CD4-positive, CD25-positive, alpha-beta regulatory T cell (primary cell): ENCODE results near the gene ADAP1. TPM values are rescaled to one million over a fixed set of nuclear protein-coding genes. Genes with fewer than 3 reads are reported as not detected.
"Not testable (repeated sequence)": the region's sequence is repeated elsewhere in the genome, so short reads cannot be mapped to it uniquely, and the experiment has no call there.

Experiments used
- ATAC-seq, 2 donors: fragments of 150-1000 bp; cut with Tn5 transposase; one replicate each; pipeline ENCODE4 v1.10.0; 2021; ENCODE audit warnings: low read depth in 2 of 2, moderate number of reproducible peaks in 2 of 2, moderate library complexity in 1 of 2
- DNase-seq, 3 donors: peaks; one replicate each; pipeline versions ENCODE4 v3.0.0 to v3.0.0-alpha.2; 2012 to 2022; ENCODE audit warnings: mixed read lengths in 1 of 3
- H3K27ac ChIP-seq: one replicate; pipeline ENCODE4 v1.7.0; 2013; ENCODE audit warnings: mild to moderate bottlenecking, low read length; ENCODE audit not compliant: insufficient read depth, poor library complexity, severe bottlenecking
- H3K27me3 ChIP-seq: one replicate; pipeline ENCODE4 v1.7.0; 2013; ENCODE audit warnings: low read length; ENCODE audit not compliant: control insufficient read depth, insufficient read depth
- H3K36me3 ChIP-seq: one replicate; pipeline ENCODE4 v1.7.0; 2013; ENCODE audit warnings: mild to moderate bottlenecking, low read length, moderate library complexity; ENCODE audit not compliant: control insufficient read depth, insufficient read depth
- H3K4me1 ChIP-seq: 2 replicates; pipeline ENCODE4 v1.7.0; 2013; ENCODE audit warnings: mild to moderate bottlenecking, low read length; ENCODE audit not compliant: insufficient read depth, control insufficient read depth, poor library complexity, severe bottlenecking
- H3K4me3 ChIP-seq: one replicate; pipeline ENCODE4 v1.7.0; 2013; ENCODE audit warnings: low read depth, mild to moderate bottlenecking, low read length, moderate library complexity
- H3K9me3 ChIP-seq, 2 experiments: 1 replicate in 1 of 2; 2 replicates in 1 of 2; pipeline ENCODE4 v1.7.0; 2013; ENCODE audit warnings: low read length in 2 of 2, mild to moderate bottlenecking in 1 of 2, moderate library complexity in 1 of 2; ENCODE audit not compliant: control insufficient read depth in 2 of 2
- H3K27ac Mint-ChIP-seq, 3 donors: one replicate each; pipeline ENCODE4 v1.8.0; 2020 to 2022; ENCODE audit warnings: mild to moderate bottlenecking in 3 of 3, mixed read lengths in 3 of 3, moderate library complexity in 2 of 3
- H3K27me3 Mint-ChIP-seq: one replicate; pipeline ENCODE4 v1.8.0; 2022; ENCODE audit warnings: mild to moderate bottlenecking, mixed read lengths
- H3K36me3 Mint-ChIP-seq: one replicate; pipeline ENCODE4 v1.8.0; 2020; ENCODE audit warnings: mixed read lengths
- H3K4me1 Mint-ChIP-seq, 4 donors: one replicate each; pipeline ENCODE4 v1.8.0; 2020 to 2022; ENCODE audit warnings: mixed read lengths in 4 of 4, mild to moderate bottlenecking in 1 of 4
- H3K4me3 Mint-ChIP-seq, 4 donors: one replicate each; pipeline ENCODE4 v1.8.0; 2020 to 2022; ENCODE audit warnings: mild to moderate bottlenecking in 4 of 4, mixed read lengths in 4 of 4, moderate library complexity in 3 of 4
- H3K9me3 Mint-ChIP-seq, 7 donors: one replicate each; pipeline ENCODE4 v1.8.0; 2020 to 2022; ENCODE audit warnings: mixed read lengths in 7 of 7, mild to moderate bottlenecking in 3 of 7, moderate library complexity in 2 of 7
- polyA plus RNA-seq, 4 donors: library from polyadenylated mRNA; unstranded; fragments of 300-500 nt; fragmentation: Illumina TruSeq; gene quantifications; one replicate each; pipeline ENCODE4 v1.2.3, GENCODE V29; 2021
- total RNA-seq: library from RNA; stranded (reverse); gene quantifications from one replicate; pipeline ENCODE4 v1.2.3, GENCODE V29; 2022

The ADAP1 gene
- total RNA-seq = 5.5 TPM
- polyA plus RNA-seq = 1 to 10 TPM; 2.9 to 8.8 (median 6.2) TPM

GRCh38 chr7:954330-955238, at the start of gene ADAP1:
Gene ADAP1 (minus strand): TSS chr7:954680. CDS start chr7:954477, 203 bp downstream.
- Histone ChIP-seq H3K36me3 (no peaks in the 10 kb centered on the region), H3K27ac (no peak within 1 kb of the TSS)

GRCh38 chr7:1002445-1002844, 48.0 kb upstream of the ADAP1 start:
- not testable (repeated sequence) for H3K27ac ChIP-seq, H3K36me3 Mint-ChIP-seq, H3K4me3 ChIP-seq, ATAC-seq, H3K27me3 Mint-ChIP-seq, H3K27ac Mint-ChIP-seq, H3K4me1 ChIP-seq, DNase-seq, H3K9me3 Mint-ChIP-seq, H3K9me3 ChIP-seq, H3K4me1 Mint-ChIP-seq, H3K4me3 Mint-ChIP-seq, H3K36me3 ChIP-seq, H3K27me3 ChIP-seq

More at GRCh38 chr7:954330-955238, at the start of gene ADAP1:
- H3K4me3 ChIP-seq = no peak within 1 kb of the TSS
- H3K4me1 ChIP-seq = peaks cover 7% of the 10 kb centered on the region
- DNase-seq (peak in 2 of 3 donors; percentile 50 to 60), ATAC-seq (peak; percentile 67 to 70)
- H3K27me3 Mint-ChIP-seq = peaks cover 22% of the 10 kb centered on the region
- H3K27me3 ChIP-seq = no peaks in the 10 kb centered on the region
- no peak within 1 kb of the TSS for H3K27ac Mint-ChIP-seq
- peaks cover 0 to 2% (median 0%) of the 10 kb centered on the region in 4 donors for H3K4me1 Mint-ChIP-seq
- no peaks in the 10 kb centered on the region for H3K36me3 Mint-ChIP-seq
- H3K4me3 Mint-ChIP-seq = peak within 1 kb of the TSS in 3 of 4 donors; percentile 74 to 81 (median 74)
- H3K9me3 ChIP-seq = no peaks in the 10 kb centered on the region
- no peaks in the 10 kb centered on the region for H3K9me3 Mint-ChIP-seq

GRCh38 chr7:1002026-1002425, 47.5 kb upstream of the ADAP1 start:
- not testable (repeated sequence) for H3K27ac Mint-ChIP-seq, H3K36me3 Mint-ChIP-seq, H3K4me1 ChIP-seq, H3K27ac ChIP-seq, H3K36me3 ChIP-seq, H3K4me3 ChIP-seq, ATAC-seq, H3K9me3 ChIP-seq, H3K27me3 Mint-ChIP-seq, H3K27me3 ChIP-seq, DNase-seq, H3K9me3 Mint-ChIP-seq, H3K4me3 Mint-ChIP-seq, H3K4me1 Mint-ChIP-seq

GRCh38 chr7:1001069-1001770, 46.7 kb upstream of the ADAP1 start:
- H3K9me3 Mint-ChIP-seq, ATAC-seq, H3K9me3 ChIP-seq, DNase-seq, H3K4me1 Mint-ChIP-seq, H3K27me3 ChIP-seq, H3K27ac ChIP-seq, H3K4me1 ChIP-seq, H3K36me3 Mint-ChIP-seq, H3K4me3 ChIP-seq, H3K27ac Mint-ChIP-seq, H3K4me3 Mint-ChIP-seq, H3K36me3 ChIP-seq, H3K27me3 Mint-ChIP-seq: not testable (repeated sequence)

GRCh38 chr7:999941-1000935, 45.8 kb upstream of the ADAP1 start:
- no peaks in the 10 kb centered on the region for H3K4me1 ChIP-seq
- H3K9me3 ChIP-seq = no peaks in the 10 kb centered on the region
- Mint-ChIP-seq H3K4me3 (peak overlapping the region in 1 of 4 donors; percentile 77), H3K4me1 (no peaks in the 10 kb centered on the region), H3K27ac (peak overlapping the region in 1 of 3 donors; percentile 77), H3K27me3 (no peaks in the 10 kb centered on the region), H3K36me3 (peaks cover 4% of the 10 kb centered on the region), H3K9me3 (no peaks in the 10 kb centered on the region)
- ATAC-seq (no peak), DNase-seq (no peak)
- no peak overlapping the region for H3K27ac ChIP-seq
- no peaks in the 10 kb centered on the region for H3K36me3 ChIP-seq
- no peak overlapping the region for H3K4me3 ChIP-seq
- no peaks in the 10 kb centered on the region for H3K27me3 ChIP-seq

GRCh38 chr7:999149-999879, 44.8 kb upstream of the ADAP1 start:
- Mint-ChIP-seq H3K9me3 (no peaks in the 10 kb centered on the region), H3K27me3 (no peaks in the 10 kb centered on the region), H3K4me1 (no peaks in the 10 kb centered on the region), H3K4me3 (no peak overlapping the region), H3K27ac (no peak overlapping the region), H3K36me3 (peaks cover 4% of the 10 kb centered on the region)
- H3K4me1 ChIP-seq = no peaks in the 10 kb centered on the region
- no peak for ATAC-seq
- no peaks in the 10 kb centered on the region for H3K27me3 ChIP-seq
- no peak for DNase-seq
- no peak overlapping the region for H3K4me3 ChIP-seq
- H3K36me3 ChIP-seq = no peaks in the 10 kb centered on the region
- H3K9me3 ChIP-seq = no peaks in the 10 kb centered on the region
- no peak overlapping the region for H3K27ac ChIP-seq
